HepG2 (cell line): Measurements from ENCODE around the gene IPO9. TPM values are rescaled to one million over a fixed set of nuclear protein-coding genes. Genes with fewer than 3 reads are reported as not detected.

ENCODE experiments used
- BCL6 ChIP-seq: IDR thresholded peaks from 2 replicates; pipeline ENCODE4 v1.6.1; 2016; ENCODE audit warnings: missing genetic modification reagents, missing compliant biosample characterization
- FOXA3 ChIP-seq: IDR thresholded peaks from 2 replicates; pipeline ENCODE4 v1.6.1; 2016; ENCODE audit warnings: missing genetic modification reagents, missing compliant biosample characterization
- HNF4G ChIP-seq, 2 experiments: sonication (generic) in 1 of 2; formaldehyde crosslinking in 1 of 2; IDR thresholded peaks; 2 replicates each; pipeline versions ENCODE4 v1.4.0 to v1.6.1; 2011 to 2020; ENCODE audit warnings: borderline replicate concordance in 2 of 2, low read depth in 2 of 2, mild to moderate bottlenecking in 2 of 2, low read length in 1 of 2, missing genetic modification reagents in 1 of 2, moderate library complexity in 1 of 2
- HOXA7 ChIP-seq: sonication (generic); formaldehyde crosslinking; IDR thresholded peaks from 2 replicates; pipeline ENCODE4 v1.8.1; 2022; ENCODE audit warnings: mild to moderate bottlenecking, missing genetic modification reagents, moderate library complexity
- NCOR1 ChIP-seq: fragments of 200-600 bp; sonication (generic); IDR thresholded peaks from 2 replicates; pipeline ENCODE4 v1.7.0; 2017; ENCODE audit warnings: antibody characterized with exemption, low read length, borderline replicate concordance
- RNF2 ChIP-seq: fragments of 450-650 bp; conservative IDR thresholded peaks from 2 replicates; pipeline ENCODE4 v1.6.1; 2016; ENCODE audit warnings: low read depth
- SOX5 ChIP-seq: IDR thresholded peaks from 2 replicates; pipeline ENCODE4 v1.6.1; 2016; ENCODE audit warnings: borderline replicate concordance
- SOX6 ChIP-seq, 2 experiments: fragments of 450-650 bp in 1 of 2; sonication (generic) in 1 of 2; formaldehyde crosslinking in 1 of 2; IDR thresholded peaks; 2 replicates each; pipeline versions ENCODE4 v1.4.0 to v1.6.1; 2017 to 2020; ENCODE audit warnings: antibody characterized with exemption in 1 of 2, mild to moderate bottlenecking in 1 of 2, missing genetic modification reagents in 1 of 2
- TRIM24 ChIP-seq: sonication (generic); formaldehyde crosslinking; IDR thresholded peaks from 2 replicates; pipeline ENCODE4 v1.8.0; 2022; ENCODE audit warnings: mild to moderate bottlenecking, missing genetic modification reagents
- ZMYM2 ChIP-seq: sonication (generic); formaldehyde crosslinking; IDR thresholded peaks from 2 replicates; pipeline ENCODE4 v1.8.0; 2022; ENCODE audit warnings: mild to moderate bottlenecking, missing genetic modification reagents
- ZNF672 ChIP-seq: sonication (generic); formaldehyde crosslinking; IDR thresholded peaks from 2 replicates; pipeline ENCODE4 v1.8.1; 2022; ENCODE audit warnings: missing genetic modification reagents
- ZSCAN31 ChIP-seq: sonication (generic); formaldehyde crosslinking; IDR thresholded peaks from 2 replicates; pipeline ENCODE4 v1.5.0; 2020; ENCODE audit warnings: low read depth, mild to moderate bottlenecking, missing genetic modification reagents
- polyA plus RNA-seq, 8 experiments: library from polyadenylated mRNA; depleted of rRNA in 3 of 8; stranded (reverse) in 7 of 8; unstranded in 1 of 8; fragments of >200 nt; fragmentation: Illumina TruSeq in 4 of 8; extraction: Trizol in 4 of 8; gene quantifications; 2 replicates each; pipeline versions ENCODE4 v1.2.1 to v1.2.3, GENCODE V29; 2011 to 2016; ENCODE audit warnings: low read depth in 4 of 8, missing spikeins in 1 of 8, mixed read lengths in 1 of 8; ENCODE audit not compliant: insufficient read depth in 1 of 8
- total RNA-seq, 5 experiments: library from RNA; depleted of rRNA; stranded (reverse); fragments of >200 nt; fragmentation: Illumina TruSeq; extraction: Trizol; gene quantifications; 2 replicates each; pipeline ENCODE4 v1.2.3, GENCODE V29; 2016; ENCODE audit warnings: low read depth in 1 of 5
- TF ChIP-seq, protein P1 (sequence below): IDR thresholded peaks from 2 replicates; pipeline ENCODE4 v1.4.0; 2020; ENCODE audit warnings: mild to moderate bottlenecking, missing genetic modification reagents
- TF ChIP-seq, protein P2 (sequence below): sonication (generic); formaldehyde crosslinking; IDR thresholded peaks from 2 replicates; pipeline ENCODE4 v1.9.0; 2021; ENCODE audit warnings: missing genetic modification reagents, mild to moderate bottlenecking, borderline replicate concordance
- TF ChIP-seq, protein P3 (sequence below): sonication (generic); formaldehyde crosslinking; IDR thresholded peaks from 2 replicates; pipeline ENCODE4 v1.8.0; 2022; ENCODE audit warnings: mild to moderate bottlenecking, missing genetic modification reagents, borderline replicate concordance
- TF ChIP-seq, protein P4 (sequence below): sonication (generic); formaldehyde crosslinking; conservative IDR thresholded peaks from 2 replicates; pipeline ENCODE4 v1.4.0; 2020; ENCODE audit warnings: mild to moderate bottlenecking, missing genetic modification reagents, moderate library complexity

The IPO9 gene
- total and polyA plus RNA-seq, 2 of the 13 experiments (the other 11 are each of a cell fraction or from before 2014, with no cell fraction given) = 31.0 to 34.8 TPM

DNA sequence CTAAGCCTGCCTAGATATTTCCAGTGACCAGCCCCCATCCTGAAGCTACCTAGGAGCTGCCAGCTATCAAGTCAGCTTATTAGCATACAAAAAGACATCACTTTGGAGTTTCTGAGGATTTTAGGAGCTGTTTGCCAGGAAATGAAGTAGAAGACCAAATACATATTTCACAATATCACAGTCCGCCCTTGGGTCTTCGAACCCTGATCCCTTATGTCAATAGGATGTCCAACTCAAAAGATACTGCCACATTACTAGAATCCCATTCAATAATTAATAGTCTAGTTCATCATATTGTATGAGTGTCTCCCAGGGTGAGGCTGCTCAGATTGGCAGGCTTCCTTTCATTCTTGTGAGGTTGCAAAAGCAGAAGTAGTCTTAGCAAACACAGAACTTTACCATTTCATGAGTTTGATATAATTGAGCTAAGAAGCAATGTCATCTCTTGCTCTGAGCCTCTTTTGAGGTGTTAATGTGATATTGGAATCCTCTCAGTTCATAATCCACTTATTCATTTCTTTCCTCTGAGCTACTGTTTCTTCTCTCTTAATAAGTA is 13.6 kb downstream of the IPO9 start (continued):
- TF ChIP-seq NCOR1 (peak; percentile 58; the same call in 1 of the 2 replicates), SOX5 (CRISPR knock-in tag) (peak; percentile 30; the same call in 1 of the 2 replicates), HNF4G (IDR thresholded peaks at IDR 0.05; ENCODE audit: borderline replicate concordance, low read depth, low read length) (peak; percentile 55), HNF4G (CRISPR knock-in tag; IDR thresholded peaks at IDR 0.05; ENCODE audit: borderline replicate concordance, low read depth) (no peak), ZSCAN31 (CRISPR knock-in tag) (no peak), ZNF672 (CRISPR knock-in tag) (no peak), HOXA7 (CRISPR knock-in tag) (no peak), FOXA3 (CRISPR knock-in tag) (peak; percentile 76), ZMYM2 (CRISPR knock-in tag) (0 out of 2 replicates have a peak, but pooled peaks have one; percentile 47), RNF2 (no peak), SOX6 (IDR thresholded peaks at IDR 0.05) (no peak), SOX6 (CRISPR knock-in tag; IDR thresholded peaks at IDR 0.05) (peak; percentile 81), TRIM24 (CRISPR knock-in tag) (0 out of 2 replicates have a peak, but pooled peaks have one; percentile 16), BCL6 (CRISPR knock-in tag) (peak; percentile 69; the same call in 1 of the 2 replicates)
- TF ChIP-seq, protein P1, sequence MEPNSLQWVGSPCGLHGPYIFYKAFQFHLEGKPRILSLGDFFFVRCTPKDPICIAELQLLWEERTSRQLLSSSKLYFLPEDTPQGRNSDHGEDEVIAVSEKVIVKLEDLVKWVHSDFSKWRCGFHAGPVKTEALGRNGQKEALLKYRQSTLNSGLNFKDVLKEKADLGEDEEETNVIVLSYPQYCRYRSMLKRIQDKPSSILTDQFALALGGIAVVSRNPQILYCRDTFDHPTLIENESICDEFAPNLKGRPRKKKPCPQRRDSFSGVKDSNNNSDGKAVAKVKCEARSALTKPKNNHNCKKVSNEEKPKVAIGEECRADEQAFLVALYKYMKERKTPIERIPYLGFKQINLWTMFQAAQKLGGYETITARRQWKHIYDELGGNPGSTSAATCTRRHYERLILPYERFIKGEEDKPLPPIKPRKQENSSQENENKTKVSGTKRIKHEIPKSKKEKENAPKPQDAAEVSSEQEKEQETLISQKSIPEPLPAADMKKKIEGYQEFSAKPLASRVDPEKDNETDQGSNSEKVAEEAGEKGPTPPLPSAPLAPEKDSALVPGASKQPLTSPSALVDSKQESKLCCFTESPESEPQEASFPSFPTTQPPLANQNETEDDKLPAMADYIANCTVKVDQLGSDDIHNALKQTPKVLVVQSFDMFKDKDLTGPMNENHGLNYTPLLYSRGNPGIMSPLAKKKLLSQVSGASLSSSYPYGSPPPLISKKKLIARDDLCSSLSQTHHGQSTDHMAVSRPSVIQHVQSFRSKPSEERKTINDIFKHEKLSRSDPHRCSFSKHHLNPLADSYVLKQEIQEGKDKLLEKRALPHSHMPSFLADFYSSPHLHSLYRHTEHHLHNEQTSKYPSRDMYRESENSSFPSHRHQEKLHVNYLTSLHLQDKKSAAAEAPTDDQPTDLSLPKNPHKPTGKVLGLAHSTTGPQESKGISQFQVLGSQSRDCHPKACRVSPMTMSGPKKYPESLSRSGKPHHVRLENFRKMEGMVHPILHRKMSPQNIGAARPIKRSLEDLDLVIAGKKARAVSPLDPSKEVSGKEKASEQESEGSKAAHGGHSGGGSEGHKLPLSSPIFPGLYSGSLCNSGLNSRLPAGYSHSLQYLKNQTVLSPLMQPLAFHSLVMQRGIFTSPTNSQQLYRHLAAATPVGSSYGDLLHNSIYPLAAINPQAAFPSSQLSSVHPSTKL = peak; percentile 70
- TF ChIP-seq, protein P2, sequence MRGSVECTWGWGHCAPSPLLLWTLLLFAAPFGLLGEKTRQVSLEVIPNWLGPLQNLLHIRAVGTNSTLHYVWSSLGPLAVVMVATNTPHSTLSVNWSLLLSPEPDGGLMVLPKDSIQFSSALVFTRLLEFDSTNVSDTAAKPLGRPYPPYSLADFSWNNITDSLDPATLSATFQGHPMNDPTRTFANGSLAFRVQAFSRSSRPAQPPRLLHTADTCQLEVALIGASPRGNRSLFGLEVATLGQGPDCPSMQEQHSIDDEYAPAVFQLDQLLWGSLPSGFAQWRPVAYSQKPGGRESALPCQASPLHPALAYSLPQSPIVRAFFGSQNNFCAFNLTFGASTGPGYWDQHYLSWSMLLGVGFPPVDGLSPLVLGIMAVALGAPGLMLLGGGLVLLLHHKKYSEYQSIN (CRISPR knock-in tag) = no peak
- TF ChIP-seq, protein P3, sequence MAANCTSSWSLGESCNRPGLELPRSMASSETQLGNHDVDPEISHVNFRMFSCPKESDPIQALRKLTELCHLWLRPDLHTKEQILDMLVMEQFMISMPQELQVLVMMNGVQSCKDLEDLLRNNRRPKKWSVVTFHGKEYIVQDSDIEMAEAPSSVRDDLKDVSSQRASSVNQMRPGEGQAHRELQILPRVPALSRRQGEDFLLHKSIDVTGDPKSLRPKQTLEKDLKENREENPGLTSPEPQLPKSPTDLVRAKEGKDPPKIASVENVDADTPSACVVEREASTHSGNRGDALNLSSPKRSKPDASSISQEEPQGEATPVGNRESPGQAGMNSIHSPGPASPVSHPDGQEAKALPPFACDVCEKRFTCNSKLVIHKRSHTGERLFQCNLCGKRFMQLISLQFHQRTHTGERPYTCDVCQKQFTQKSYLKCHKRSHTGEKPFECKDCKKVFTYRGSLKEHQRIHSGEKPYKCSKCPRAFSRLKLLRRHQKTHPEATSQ (CRISPR knock-in tag) = no peak
- TF ChIP-seq, protein P4, sequence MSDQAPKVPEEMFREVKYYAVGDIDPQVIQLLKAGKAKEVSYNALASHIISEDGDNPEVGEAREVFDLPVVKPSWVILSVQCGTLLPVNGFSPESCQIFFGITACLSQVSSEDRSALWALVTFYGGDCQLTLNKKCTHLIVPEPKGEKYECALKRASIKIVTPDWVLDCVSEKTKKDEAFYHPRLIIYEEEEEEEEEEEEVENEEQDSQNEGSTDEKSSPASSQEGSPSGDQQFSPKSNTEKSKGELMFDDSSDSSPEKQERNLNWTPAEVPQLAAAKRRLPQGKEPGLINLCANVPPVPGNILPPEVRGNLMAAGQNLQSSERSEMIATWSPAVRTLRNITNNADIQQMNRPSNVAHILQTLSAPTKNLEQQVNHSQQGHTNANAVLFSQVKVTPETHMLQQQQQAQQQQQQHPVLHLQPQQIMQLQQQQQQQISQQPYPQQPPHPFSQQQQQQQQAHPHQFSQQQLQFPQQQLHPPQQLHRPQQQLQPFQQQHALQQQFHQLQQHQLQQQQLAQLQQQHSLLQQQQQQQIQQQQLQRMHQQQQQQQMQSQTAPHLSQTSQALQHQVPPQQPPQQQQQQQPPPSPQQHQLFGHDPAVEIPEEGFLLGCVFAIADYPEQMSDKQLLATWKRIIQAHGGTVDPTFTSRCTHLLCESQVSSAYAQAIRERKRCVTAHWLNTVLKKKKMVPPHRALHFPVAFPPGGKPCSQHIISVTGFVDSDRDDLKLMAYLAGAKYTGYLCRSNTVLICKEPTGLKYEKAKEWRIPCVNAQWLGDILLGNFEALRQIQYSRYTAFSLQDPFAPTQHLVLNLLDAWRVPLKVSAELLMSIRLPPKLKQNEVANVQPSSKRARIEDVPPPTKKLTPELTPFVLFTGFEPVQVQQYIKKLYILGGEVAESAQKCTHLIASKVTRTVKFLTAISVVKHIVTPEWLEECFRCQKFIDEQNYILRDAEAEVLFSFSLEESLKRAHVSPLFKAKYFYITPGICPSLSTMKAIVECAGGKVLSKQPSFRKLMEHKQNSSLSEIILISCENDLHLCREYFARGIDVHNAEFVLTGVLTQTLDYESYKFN = peak; percentile 63; the same call in 1 of the 2 replicates
